HEK293 (cell line): ENCODE results near the gene WAPL.

ENCODE experiments used
- CTCF ChIA-PET: fragments of 350-600 bp; formaldehyde crosslinking; extraction: SDS; loops from one replicate; lab custom pipeline; 2021; ENCODE audit warnings: antibody characterized with exemption; lab: Yijun Ruan, JAX
- POLR2A ChIA-PET: fragments of 300-600 bp; formaldehyde crosslinking; extraction: SDS; loops from one replicate; lab custom pipeline; 2020; ENCODE audit warnings: antibody characterized with exemption, inconsistent platforms; lab: Yijun Ruan, JAX
- H3K27ac ChIP-seq: fragments of 200-500 bp; sonication (Bioruptor generic); 2 replicates; pipeline ENCODE4 v1.5.1; 2014; ENCODE audit warnings: low read depth, low read length, control low read depth, inconsistent platforms; ENCODE audit errors: extremely low read depth
- H3K36me3 ChIP-seq, 2 experiments: fragments of 200-500 bp in 1 of 2; sonication (Bioruptor generic) in 1 of 2; 1 replicate in 1 of 2; 2 replicates in 1 of 2; pipeline ENCODE4 v1.5.1; 2014 to 2017; ENCODE audit warnings: inconsistent platforms in 2 of 2, low read length in 2 of 2; ENCODE audit not compliant: control insufficient read depth in 2 of 2, insufficient read depth in 1 of 2
- H3K4me1 ChIP-seq: fragments of 200-500 bp; sonication (Bioruptor generic); 2 replicates; pipeline ENCODE4 v1.5.1; 2014; ENCODE audit warnings: mild to moderate bottlenecking, low read length, inconsistent platforms; ENCODE audit not compliant: control insufficient read depth, insufficient read depth
- H3K4me3 ChIP-seq: 2 replicates; pipeline ENCODE4 v1.5.1; 2011; ENCODE audit warnings: low read depth, mild to moderate bottlenecking, control low read depth, low read length, moderate library complexity
- H3K9me3 ChIP-seq: fragments of 200-500 bp; sonication (Bioruptor generic); 2 replicates; pipeline ENCODE4 v1.5.1; 2014; ENCODE audit warnings: low read depth, low read length, inconsistent platforms; ENCODE audit not compliant: control insufficient read depth, insufficient read depth
- EGR2 ChIP-seq: fragments of 450-650 bp; formaldehyde crosslinking; IDR thresholded peaks from 2 replicates; pipeline ENCODE4 v1.5.1; 2016; ENCODE audit warnings: low read depth, missing biosample characterization, missing genetic modification characterization
- GLIS1 ChIP-seq: fragments of 450-650 bp; formaldehyde crosslinking; IDR thresholded peaks from 2 replicates; pipeline ENCODE4 v1.5.1; 2016; ENCODE audit warnings: missing biosample characterization, missing genetic modification characterization
- KLF7 ChIP-seq: fragments of 450-650 bp; formaldehyde crosslinking; IDR thresholded peaks from 2 replicates; pipeline ENCODE4 v1.5.1; 2016; ENCODE audit warnings: missing biosample characterization, missing genetic modification characterization, borderline replicate concordance
- OVOL3 ChIP-seq: fragments of 450-650 bp; formaldehyde crosslinking; IDR thresholded peaks from 2 replicates; pipeline ENCODE4 v1.5.1; 2016; ENCODE audit warnings: missing biosample characterization, missing genetic modification characterization
- PRDM1 ChIP-seq: fragments of 450-650 bp; formaldehyde crosslinking; IDR thresholded peaks from 2 replicates; pipeline ENCODE4; 2016; ENCODE audit warnings: missing biosample characterization, missing genetic modification characterization
- RBAK ChIP-seq: fragments of 450-650 bp; formaldehyde crosslinking; IDR thresholded peaks from 2 replicates; pipeline ENCODE4 v1.5.1; 2016; ENCODE audit warnings: missing biosample characterization, missing genetic modification characterization
- ZFHX2 ChIP-seq: fragments of 450-650 bp; formaldehyde crosslinking; conservative IDR thresholded peaks from 2 replicates; pipeline ENCODE4 v1.5.1; 2016; ENCODE audit warnings: missing biosample characterization, missing genetic modification characterization
- ZIC2 ChIP-seq: fragments of 450-650 bp; formaldehyde crosslinking; IDR thresholded peaks from 2 replicates; pipeline ENCODE4 v1.5.1; 2016; ENCODE audit warnings: missing biosample characterization, missing genetic modification characterization
- ZNF132 ChIP-seq: fragments of 450-650 bp; formaldehyde crosslinking; IDR thresholded peaks from 2 replicates; pipeline ENCODE4 v1.5.1; 2017; ENCODE audit warnings: missing biosample characterization, missing genetic modification characterization, borderline replicate concordance
- ZNF133 ChIP-seq: fragments of 450-650 bp; formaldehyde crosslinking; IDR thresholded peaks from 2 replicates; pipeline ENCODE4 v1.5.1; 2016; ENCODE audit warnings: missing biosample characterization, missing genetic modification characterization
- ZNF140 ChIP-seq: fragments of 450-650 bp; formaldehyde crosslinking; IDR thresholded peaks from 2 replicates; pipeline ENCODE4 v1.5.1; 2016; ENCODE audit warnings: missing biosample characterization, missing genetic modification characterization
- ZNF155 ChIP-seq: fragments of 450-650 bp; formaldehyde crosslinking; IDR thresholded peaks from 2 replicates; pipeline ENCODE4 v1.5.1; 2016; ENCODE audit warnings: missing biosample characterization, missing genetic modification characterization
- ZNF16 ChIP-seq: fragments of 450-650 bp; formaldehyde crosslinking; IDR thresholded peaks from 2 replicates; pipeline ENCODE4 v1.5.1; 2016; ENCODE audit warnings: low read depth, missing biosample characterization, missing genetic modification characterization
- ZNF184 ChIP-seq: fragments of 450-650 bp; IDR thresholded peaks from 2 replicates; pipeline ENCODE4 v1.5.1; 2018; ENCODE audit warnings: missing biosample characterization, mild to moderate bottlenecking, missing genetic modification characterization
- ZNF24 ChIP-seq: fragments of 450-650 bp; formaldehyde crosslinking; IDR thresholded peaks from 2 replicates; pipeline ENCODE4 v1.5.1; 2016; ENCODE audit warnings: missing biosample characterization, missing genetic modification characterization
- ZNF350 ChIP-seq: fragments of 450-650 bp; formaldehyde crosslinking; IDR thresholded peaks from 2 replicates; pipeline ENCODE4 v1.5.0; 2017; ENCODE audit warnings: missing biosample characterization, mild to moderate bottlenecking, missing genetic modification characterization
- ZNF510 ChIP-seq: fragments of 450-650 bp; formaldehyde crosslinking; IDR thresholded peaks from 2 replicates; pipeline ENCODE4 v1.5.1; 2018; ENCODE audit warnings: mild to moderate bottlenecking, missing genetic modification characterization, missing biosample characterization; ENCODE audit not compliant: insufficient replicate concordance
- ZNF514 ChIP-seq: fragments of 450-650 bp; formaldehyde crosslinking; IDR thresholded peaks from 2 replicates; pipeline ENCODE4 v1.5.1; 2016; ENCODE audit warnings: missing biosample characterization, missing genetic modification characterization
- ZNF585B ChIP-seq: fragments of 450-650 bp; formaldehyde crosslinking; IDR thresholded peaks from 2 replicates; pipeline ENCODE4 v1.5.1; 2016; ENCODE audit warnings: missing biosample characterization, missing genetic modification characterization
- ZNF600 ChIP-seq: fragments of 450-650 bp; formaldehyde crosslinking; IDR thresholded peaks from 2 replicates; pipeline ENCODE4 v1.5.1; 2016; ENCODE audit warnings: missing biosample characterization, missing genetic modification characterization
- ZNF701 ChIP-seq: fragments of 450-650 bp; formaldehyde crosslinking; IDR thresholded peaks from 2 replicates; pipeline ENCODE4 v1.5.1; 2016; ENCODE audit warnings: missing biosample characterization, missing genetic modification characterization
- ZNF707 ChIP-seq: fragments of 450-650 bp; formaldehyde crosslinking; IDR thresholded peaks from 2 replicates; pipeline ENCODE4 v1.5.1; 2016; ENCODE audit warnings: missing biosample characterization, missing genetic modification characterization
- ZNF768 ChIP-seq: fragments of 450-650 bp; formaldehyde crosslinking; IDR thresholded peaks from 2 replicates; pipeline ENCODE4 v1.5.1; 2018; ENCODE audit warnings: missing biosample characterization, mild to moderate bottlenecking, missing genetic modification characterization
- ZSCAN16 ChIP-seq: fragments of 450-650 bp; formaldehyde crosslinking; IDR thresholded peaks from 2 replicates; pipeline ENCODE4 v1.5.1; 2016; ENCODE audit warnings: missing biosample characterization, missing genetic modification characterization
- TF ChIP-seq, protein P1 (sequence below): fragments of 450-650 bp; formaldehyde crosslinking; IDR thresholded peaks from 2 replicates; pipeline ENCODE4 v1.5.1; 2016; ENCODE audit warnings: missing biosample characterization, missing genetic modification characterization
- TF ChIP-seq, protein P2 (sequence below): fragments of 450-650 bp; formaldehyde crosslinking; IDR thresholded peaks from 2 replicates; pipeline ENCODE4 v1.5.1; 2017; ENCODE audit warnings: missing biosample characterization, missing genetic modification characterization
- TF ChIP-seq, protein P3 (sequence below): fragments of 450-650 bp; formaldehyde crosslinking; IDR thresholded peaks from 2 replicates; pipeline ENCODE4 v1.5.1; 2017; ENCODE audit warnings: missing biosample characterization, missing genetic modification characterization
- TF ChIP-seq, protein P4 (sequence below): fragments of 450-650 bp; formaldehyde crosslinking; IDR thresholded peaks from 2 replicates; pipeline ENCODE4 v1.5.1; 2016; ENCODE audit warnings: missing biosample characterization, missing genetic modification characterization
- TF ChIP-seq, protein P5 (sequence below): fragments of 450-650 bp; formaldehyde crosslinking; IDR thresholded peaks from 2 replicates; pipeline ENCODE4 v1.5.1; 2017; ENCODE audit warnings: missing biosample characterization, missing genetic modification characterization

Gene WAPL

DNA sequence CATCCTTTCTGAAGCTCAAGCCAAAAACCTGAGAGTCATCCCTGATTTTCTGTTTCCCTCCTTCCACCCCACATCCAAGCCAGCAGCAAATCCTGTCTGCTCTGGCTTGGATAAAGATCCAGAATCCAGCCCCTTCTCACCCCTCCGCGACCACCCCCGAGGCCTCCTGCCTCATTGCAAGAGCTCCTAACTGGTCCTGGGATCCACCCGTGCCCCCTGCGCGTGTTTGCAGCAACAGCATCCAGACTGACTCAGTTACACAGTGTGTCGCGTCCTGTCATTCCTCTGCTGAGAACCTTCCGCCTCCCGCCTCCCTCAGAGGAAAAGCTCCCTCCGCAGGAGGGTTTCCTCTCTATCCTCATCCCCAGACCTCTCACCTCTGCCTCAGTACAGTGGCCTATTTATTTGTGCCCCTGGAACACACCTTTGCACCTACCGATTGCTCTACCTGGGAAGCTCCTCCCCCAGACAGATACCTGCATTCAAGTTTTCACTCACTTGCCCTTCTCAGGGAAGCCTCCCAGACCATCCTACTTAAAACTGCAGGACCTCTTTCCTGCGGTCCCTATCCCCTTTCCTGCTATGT, 133.4 kb downstream of the WAPL start:
- Histone ChIP-seq H3K36me3 (no peaks in the 10 kb centered on the region), H3K27ac (no peak overlapping the region), H3K4me3 (no peak overlapping the region)
- POLR2A ChIA-PET = interaction anchor here (0.7 to 1.6 kb wide), 3 partner anchors 8 to 743 kb away, joined by 3 to 5 read pairs (median 4); no protein-coding TSS in a partner anchor
- CTCF ChIA-PET = interaction anchor here (0.6 to 0.7 kb wide), 4 partner anchors 197 to 1548 kb away, joined by 3 to 5 read pairs (median 4); no protein-coding TSS in a partner anchor
- TF ChIP-seq ZNF600 = no peak
- TF ChIP-seq, protein P1, sequence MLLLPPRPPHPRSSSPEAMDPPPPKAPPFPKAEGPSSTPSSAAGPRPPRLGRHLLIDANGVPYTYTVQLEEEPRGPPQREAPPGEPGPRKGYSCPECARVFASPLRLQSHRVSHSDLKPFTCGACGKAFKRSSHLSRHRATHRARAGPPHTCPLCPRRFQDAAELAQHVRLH (tag by site-specific recombination) = no peak
- TF ChIP-seq ZNF350 (tag by site-specific recombination) = no peak
- TF ChIP-seq ZNF510 (tag by site-specific recombination) = no peak
- no peak for TF ChIP-seq ZNF585B (tag by site-specific recombination)
- TF ChIP-seq ZNF707 (tag by site-specific recombination) = no peak
- TF ChIP-seq, protein P2, sequence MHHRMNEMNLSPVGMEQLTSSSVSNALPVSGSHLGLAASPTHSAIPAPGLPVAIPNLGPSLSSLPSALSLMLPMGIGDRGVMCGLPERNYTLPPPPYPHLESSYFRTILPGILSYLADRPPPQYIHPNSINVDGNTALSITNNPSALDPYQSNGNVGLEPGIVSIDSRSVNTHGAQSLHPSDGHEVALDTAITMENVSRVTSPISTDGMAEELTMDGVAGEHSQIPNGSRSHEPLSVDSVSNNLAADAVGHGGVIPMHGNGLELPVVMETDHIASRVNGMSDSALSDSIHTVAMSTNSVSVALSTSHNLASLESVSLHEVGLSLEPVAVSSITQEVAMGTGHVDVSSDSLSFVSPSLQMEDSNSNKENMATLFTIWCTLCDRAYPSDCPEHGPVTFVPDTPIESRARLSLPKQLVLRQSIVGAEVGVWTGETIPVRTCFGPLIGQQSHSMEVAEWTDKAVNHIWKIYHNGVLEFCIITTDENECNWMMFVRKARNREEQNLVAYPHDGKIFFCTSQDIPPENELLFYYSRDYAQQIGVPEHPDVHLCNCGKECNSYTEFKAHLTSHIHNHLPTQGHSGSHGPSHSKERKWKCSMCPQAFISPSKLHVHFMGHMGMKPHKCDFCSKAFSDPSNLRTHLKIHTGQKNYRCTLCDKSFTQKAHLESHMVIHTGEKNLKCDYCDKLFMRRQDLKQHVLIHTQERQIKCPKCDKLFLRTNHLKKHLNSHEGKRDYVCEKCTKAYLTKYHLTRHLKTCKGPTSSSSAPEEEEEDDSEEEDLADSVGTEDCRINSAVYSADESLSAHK (tag by site-specific recombination) = no peak
- TF ChIP-seq ZNF184 (tag by site-specific recombination) = no peak
- TF ChIP-seq ZNF768 (tag by site-specific recombination) = no peak
- TF ChIP-seq ZNF24 (tag by site-specific recombination) = no peak
- no peak for TF ChIP-seq ZNF155 (tag by site-specific recombination)
- TF ChIP-seq ZNF16 = no peak
- no peak for TF ChIP-seq OVOL3
- TF ChIP-seq, protein P3, sequence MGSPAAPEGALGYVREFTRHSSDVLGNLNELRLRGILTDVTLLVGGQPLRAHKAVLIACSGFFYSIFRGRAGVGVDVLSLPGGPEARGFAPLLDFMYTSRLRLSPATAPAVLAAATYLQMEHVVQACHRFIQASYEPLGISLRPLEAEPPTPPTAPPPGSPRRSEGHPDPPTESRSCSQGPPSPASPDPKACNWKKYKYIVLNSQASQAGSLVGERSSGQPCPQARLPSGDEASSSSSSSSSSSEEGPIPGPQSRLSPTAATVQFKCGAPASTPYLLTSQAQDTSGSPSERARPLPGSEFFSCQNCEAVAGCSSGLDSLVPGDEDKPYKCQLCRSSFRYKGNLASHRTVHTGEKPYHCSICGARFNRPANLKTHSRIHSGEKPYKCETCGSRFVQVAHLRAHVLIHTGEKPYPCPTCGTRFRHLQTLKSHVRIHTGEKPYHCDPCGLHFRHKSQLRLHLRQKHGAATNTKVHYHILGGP (tag by site-specific recombination) = no peak
- no peak for TF ChIP-seq ZNF140 (tag by site-specific recombination)
- TF ChIP-seq KLF7 = no peak
- no peak for TF ChIP-seq PRDM1 (tag by site-specific recombination)
- TF ChIP-seq ZIC2 = no peak
- TF ChIP-seq RBAK (tag by site-specific recombination) = no peak
- TF ChIP-seq ZNF132 (tag by site-specific recombination) = no peak
- TF ChIP-seq, all 188 proteins: peak for 0
- no peaks in the 10 kb centered on the region for H3K4me1 ChIP-seq
- H3K9me3 ChIP-seq = no peaks in the 10 kb centered on the region

DNA sequence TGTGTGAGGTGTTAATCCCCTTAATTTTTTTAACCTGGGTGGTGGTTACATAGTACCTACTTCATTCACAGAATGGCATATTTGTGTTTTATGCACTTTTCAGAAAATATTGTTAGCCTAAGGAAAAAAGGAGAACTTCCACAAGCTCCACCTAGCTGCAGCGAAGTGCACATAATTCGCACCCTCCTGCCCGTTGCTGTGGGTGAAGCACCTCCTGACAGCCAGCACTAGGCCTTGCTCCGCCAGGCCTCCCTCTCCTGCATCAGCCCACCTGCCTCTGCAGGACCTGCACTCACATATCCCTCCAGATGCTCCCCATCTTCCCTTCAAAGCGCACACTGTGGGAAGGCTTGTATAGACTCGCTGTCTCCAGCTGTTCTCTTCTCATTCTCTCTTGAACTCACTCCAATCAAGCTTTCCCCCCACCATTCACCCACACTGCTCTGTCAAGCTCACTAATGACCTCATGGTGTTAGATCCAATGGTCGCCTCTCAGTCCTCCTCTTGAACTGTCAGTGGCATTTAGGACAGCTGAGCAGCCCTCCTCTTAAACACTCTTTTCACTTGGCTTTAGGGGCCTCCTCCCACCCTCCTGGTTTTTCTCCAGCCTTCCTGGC, 134.3 kb downstream of the WAPL start:
- H3K4me1 ChIP-seq = no peaks in the 10 kb centered on the region
- H3K9me3 ChIP-seq = no peaks in the 10 kb centered on the region
- H3K4me3 ChIP-seq = no peak overlapping the region
- POLR2A ChIA-PET = interaction anchor here (0.9 to 1.6 kb wide), 2 partner anchors 9 to 13 kb away, joined by 3 to 5 read pairs; no protein-coding TSS in a partner anchor
- no peaks in the 10 kb centered on the region for H3K36me3 ChIP-seq
- H3K27ac ChIP-seq = no peak overlapping the region
- CTCF ChIA-PET = interaction anchor here (1.0 kb wide), 1 partner anchor 11 kb away, joined by 4 read pairs; no protein-coding TSS in a partner anchor
- no peak for TF ChIP-seq ZSCAN16 (tag by site-specific recombination)
- no peak for TF ChIP-seq ZNF514
- TF ChIP-seq ZFHX2 (tag by site-specific recombination) = peak; percentile 51; the same call in 1 of the 2 replicates
- TF ChIP-seq, protein P4, sequence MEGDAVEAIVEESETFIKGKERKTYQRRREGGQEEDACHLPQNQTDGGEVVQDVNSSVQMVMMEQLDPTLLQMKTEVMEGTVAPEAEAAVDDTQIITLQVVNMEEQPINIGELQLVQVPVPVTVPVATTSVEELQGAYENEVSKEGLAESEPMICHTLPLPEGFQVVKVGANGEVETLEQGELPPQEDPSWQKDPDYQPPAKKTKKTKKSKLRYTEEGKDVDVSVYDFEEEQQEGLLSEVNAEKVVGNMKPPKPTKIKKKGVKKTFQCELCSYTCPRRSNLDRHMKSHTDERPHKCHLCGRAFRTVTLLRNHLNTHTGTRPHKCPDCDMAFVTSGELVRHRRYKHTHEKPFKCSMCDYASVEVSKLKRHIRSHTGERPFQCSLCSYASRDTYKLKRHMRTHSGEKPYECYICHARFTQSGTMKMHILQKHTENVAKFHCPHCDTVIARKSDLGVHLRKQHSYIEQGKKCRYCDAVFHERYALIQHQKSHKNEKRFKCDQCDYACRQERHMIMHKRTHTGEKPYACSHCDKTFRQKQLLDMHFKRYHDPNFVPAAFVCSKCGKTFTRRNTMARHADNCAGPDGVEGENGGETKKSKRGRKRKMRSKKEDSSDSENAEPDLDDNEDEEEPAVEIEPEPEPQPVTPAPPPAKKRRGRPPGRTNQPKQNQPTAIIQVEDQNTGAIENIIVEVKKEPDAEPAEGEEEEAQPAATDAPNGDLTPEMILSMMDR (tag by site-specific recombination) = no peak
- TF ChIP-seq, protein P5, sequence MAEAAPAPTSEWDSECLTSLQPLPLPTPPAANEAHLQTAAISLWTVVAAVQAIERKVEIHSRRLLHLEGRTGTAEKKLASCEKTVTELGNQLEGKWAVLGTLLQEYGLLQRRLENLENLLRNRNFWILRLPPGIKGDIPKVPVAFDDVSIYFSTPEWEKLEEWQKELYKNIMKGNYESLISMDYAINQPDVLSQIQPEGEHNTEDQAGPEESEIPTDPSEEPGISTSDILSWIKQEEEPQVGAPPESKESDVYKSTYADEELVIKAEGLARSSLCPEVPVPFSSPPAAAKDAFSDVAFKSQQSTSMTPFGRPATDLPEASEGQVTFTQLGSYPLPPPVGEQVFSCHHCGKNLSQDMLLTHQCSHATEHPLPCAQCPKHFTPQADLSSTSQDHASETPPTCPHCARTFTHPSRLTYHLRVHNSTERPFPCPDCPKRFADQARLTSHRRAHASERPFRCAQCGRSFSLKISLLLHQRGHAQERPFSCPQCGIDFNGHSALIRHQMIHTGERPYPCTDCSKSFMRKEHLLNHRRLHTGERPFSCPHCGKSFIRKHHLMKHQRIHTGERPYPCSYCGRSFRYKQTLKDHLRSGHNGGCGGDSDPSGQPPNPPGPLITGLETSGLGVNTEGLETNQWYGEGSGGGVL (tag by site-specific recombination) = peak; percentile 78
- no peak for TF ChIP-seq GLIS1 (tag by site-specific recombination)
- peak; percentile 63 for TF ChIP-seq ZIC2
- TF ChIP-seq ZNF701 (tag by site-specific recombination) = no peak
- no peak for TF ChIP-seq ZNF133 (tag by site-specific recombination)
- peak; percentile 55; the same call in 1 of the 2 replicates for TF ChIP-seq ZNF600
- TF ChIP-seq EGR2 = peak; percentile 64; the same call in 1 of the 2 replicates
